ENCODE results near the gene ZFP36L2.

ZFP36L2 gene

GRCh38 chr2:43226558-43226954 is at the start of gene ZFP36L2:
Gene ZFP36L2, minus strand, starts transcription at chr2:43226606. Its CDS starts 291 bp downstream, at chr2:43226315.
- peak; percentile 89 for DNase-seq

GRCh38 chr2:43274721-43275120 is 48.3 kb upstream of the ZFP36L2 start:
- no peak for DNase-seq

- DNase-seq: no peak
Observed at GRCh38 chr2:43274055-43274454, 47.6 kb upstream of the ZFP36L2 start.

GRCh38 chr2:43273529-43273928 is 47.1 kb upstream of the ZFP36L2 start:
- DNase-seq: peak; percentile 64

- no peak for DNase-seq
Observed at GRCh38 chr2:43270930-43271615, 44.7 kb upstream of the ZFP36L2 start.

GRCh38 chr2:43270461-43270860 is 44.1 kb upstream of the ZFP36L2 start:
- peak; percentile 48 for DNase-seq

- DNase-seq: peak; percentile 72
Observed at GRCh38 chr2:43269706-43270105, 43.3 kb upstream of the ZFP36L2 start.

- peak; percentile 75 for DNase-seq
Observed at GRCh38 chr2:43269074-43269572, 42.7 kb upstream of the ZFP36L2 start.

- DNase-seq: peak; percentile 35
Observed at GRCh38 chr2:43268066-43268953, 41.9 kb upstream of the ZFP36L2 start.

GRCh38 chr2:43267381-43267780 is 41.0 kb upstream of the ZFP36L2 start:
- DNase-seq: no peak

GRCh38 chr2:43266711-43267111 is 40.3 kb upstream of the ZFP36L2 start:
- peak; percentile 86 for DNase-seq

GRCh38 chr2:43265421-43265820 is 39.0 kb upstream of the ZFP36L2 start:
- no peak for DNase-seq

GRCh38 chr2:43265001-43265400 is 38.6 kb upstream of the ZFP36L2 start:
- no peak for DNase-seq

GRCh38 chr2:43262951-43263350 is 36.5 kb upstream of the ZFP36L2 start:
- DNase-seq: peak; percentile 73

GRCh38 chr2:43262239-43262638 is 35.8 kb upstream of the ZFP36L2 start:
- DNase-seq: no peak

- no peak for DNase-seq
Observed at GRCh38 chr2:43259512-43259911, 33.1 kb upstream of the ZFP36L2 start.

- no peak for DNase-seq
Observed at GRCh38 chr2:43258547-43259156, 32.2 kb upstream of the ZFP36L2 start.

GRCh38 chr2:43255296-43255910 is 29.0 kb upstream of the ZFP36L2 start:
- DNase-seq: no peak

- DNase-seq: no peak
Observed at GRCh38 chr2:43254331-43254730, 27.9 kb upstream of the ZFP36L2 start.

- DNase-seq: no peak
Observed at GRCh38 chr2:43251171-43251731, 24.8 kb upstream of the ZFP36L2 start.

- DNase-seq: no peak
Observed at GRCh38 chr2:43250015-43250414, 23.6 kb upstream of the ZFP36L2 start.

- no peak for DNase-seq
Observed at GRCh38 chr2:43248621-43249020, 22.2 kb upstream of the ZFP36L2 start.

GRCh38 chr2:43246641-43247040 is 20.2 kb upstream of the ZFP36L2 start:
- no peak for DNase-seq

Measured in MV-4-11 (cell line).